Hepatocyte (in vitro differentiated cells): Measurements from ENCODE around the gene SEL1L3.

ENCODE experiments used
- CTCF ChIP-seq: fragments of 200-600 bp; sonication (generic); IDR thresholded peaks from 2 replicates; pipeline ENCODE4 v1.5.1; 2016; ENCODE audit warnings: antibody characterized with exemption, mild to moderate bottlenecking; ENCODE audit not compliant: poor library complexity
- EZH2 ChIP-seq: fragments of 200-600 bp; sonication (generic); IDR thresholded peaks from 2 replicates; pipeline ENCODE4 v1.6.1; 2016; ENCODE audit warnings: antibody characterized with exemption, mild to moderate bottlenecking, borderline replicate concordance
- EZH2phosphoT487 ChIP-seq: fragments of 200-600 bp; sonication (generic); IDR thresholded peaks from one replicate; pipeline ENCODE4 v1.6.1; 2018; ENCODE audit warnings: antibody characterized with exemption, mild to moderate bottlenecking, low read depth, moderate library complexity; ENCODE audit not compliant: unreplicated experiment, severe bottlenecking

DNA sequence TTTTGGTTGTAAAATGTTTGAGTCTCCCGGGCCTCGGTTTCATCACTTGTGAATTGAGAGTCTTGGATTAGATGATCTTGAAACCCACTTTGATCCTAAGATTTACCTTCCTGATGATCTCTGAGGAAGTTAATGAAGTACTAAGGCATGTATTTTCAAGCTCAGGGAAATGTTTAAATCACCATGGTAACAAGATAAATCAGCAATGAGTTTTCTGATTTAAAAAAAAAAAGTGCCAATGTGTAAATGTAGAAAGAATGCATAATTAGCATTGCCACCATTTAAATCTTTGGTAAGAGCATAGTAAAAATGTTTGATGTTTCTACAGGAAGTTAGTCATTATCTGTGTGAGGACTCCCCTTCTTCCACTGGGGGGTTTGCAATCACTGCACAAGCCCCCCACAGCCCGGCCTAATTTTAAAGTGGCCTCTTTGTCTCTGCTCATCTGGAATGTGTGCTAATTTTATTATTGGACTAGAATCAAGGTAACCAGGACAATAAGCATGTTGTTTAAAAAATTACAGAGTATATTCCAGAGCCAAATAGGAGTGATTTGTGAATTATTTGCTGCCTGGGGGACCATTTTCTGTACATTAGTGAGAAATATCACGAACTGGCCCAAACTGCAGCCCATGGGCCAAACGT lies 113.5 kb downstream of the SEL1L3 start:
- no peak for TF ChIP-seq CTCF
- TF ChIP-seq EZH2phosphoT487 = no peak
- no peak for TF ChIP-seq EZH2
